ENCODE measurements around the gene CNPY3.
"Not testable (repeated sequence)": the region's sequence is repeated elsewhere in the genome, so short reads cannot be mapped to it uniquely, and the experiment has no call there.

Gene CNPY3

GRCh38 chr6:42915732-42916131, 13.5 kb upstream of the CNPY3 start, which contains the start of gene PTCRA:
Gene PTCRA, plus strand, starts transcription at chr6:42916053. Its CDS starts 17 bp downstream, at chr6:42916070.
- no peak for DNase-seq (ENCODE audit: low read depth, low spot score)

GRCh38 chr6:42916288-42916687, 13.0 kb upstream of the CNPY3 start:
- DNase-seq (ENCODE audit: low read depth, low spot score): no peak

- no peak for DNase-seq (ENCODE audit: low read depth, low spot score)
Measured at GRCh38 chr6:42921801-42922200, 7.5 kb upstream of the CNPY3 start.

- DNase-seq (ENCODE audit: low read depth, low spot score): no peak
Measured at GRCh38 chr6:42923666-42924065, 5.6 kb upstream of the CNPY3 start.

- DNase-seq (ENCODE audit: low read depth, low spot score): no peak
Measured at GRCh38 chr6:42925248-42925857, 3.9 kb upstream of the CNPY3 start.

GRCh38 chr6:42929821-42930360, 611 bp downstream of the CNPY3 start:
- DNase-seq (ENCODE audit: low read depth, low spot score): peak; percentile 12

- no peak for DNase-seq (ENCODE audit: low read depth, low spot score)
Measured at GRCh38 chr6:42932412-42932811, 3.1 kb downstream of the CNPY3 start.

- DNase-seq (ENCODE audit: low read depth, low spot score): no peak
Measured at GRCh38 chr6:42933205-42933604, 3.9 kb downstream of the CNPY3 start.

- DNase-seq (ENCODE audit: low read depth, low spot score): no peak
Measured at GRCh38 chr6:42935322-42935721, 6.0 kb downstream of the CNPY3 start.

GRCh38 chr6:42936398-42936797, 7.1 kb downstream of the CNPY3 start:
- no peak for DNase-seq (ENCODE audit: low read depth, low spot score)

- DNase-seq (ENCODE audit: low read depth, low spot score): no peak
Measured at GRCh38 chr6:42937548-42938427, 8.5 kb downstream of the CNPY3 start.

GRCh38 chr6:42938428-42938796, 9.1 kb downstream of the CNPY3 start:
- no peak for DNase-seq (ENCODE audit: low read depth, low spot score)

GRCh38 chr6:42938987-42939809, 9.9 kb downstream of the CNPY3 start:
- no peak for DNase-seq (ENCODE audit: low read depth, low spot score)

- DNase-seq (ENCODE audit: low read depth, low spot score): no peak
Measured at GRCh38 chr6:42939810-42940167, 10.5 kb downstream of the CNPY3 start.

- no peak for DNase-seq (ENCODE audit: low read depth, low spot score)
Measured at GRCh38 chr6:42940493-42941045, 11.3 kb downstream of the CNPY3 start.

- DNase-seq (ENCODE audit: low read depth, low spot score): not testable (repeated sequence)
Measured at GRCh38 chr6:42941356-42941755, 12.1 kb downstream of the CNPY3 start.

GRCh38 chr6:42942444-42942843, 13.2 kb downstream of the CNPY3 start:
- no peak for DNase-seq (ENCODE audit: low read depth, low spot score)

- DNase-seq (ENCODE audit: low read depth, low spot score): no peak
Measured at GRCh38 chr6:42947950-42948349, 18.7 kb downstream of the CNPY3 start.

GRCh38 chr6:42952389-42952788, 23.1 kb downstream of the CNPY3 start:
- DNase-seq (ENCODE audit: low read depth, low spot score): no peak

- DNase-seq (ENCODE audit: low read depth, low spot score): not testable (repeated sequence)
Measured at GRCh38 chr6:42954405-42954804, 25.1 kb downstream of the CNPY3 start.

GRCh38 chr6:42958125-42958524, 28.8 kb downstream of the CNPY3 start:
- no peak for DNase-seq (ENCODE audit: low read depth, low spot score)

- no peak for DNase-seq (ENCODE audit: low read depth, low spot score)
Measured at GRCh38 chr6:42959917-42960242, 30.6 kb downstream of the CNPY3 start.

All from brain pericyte (primary cell).